MCF 10A (cell line): ENCODE measurements around the gene CPVL. TPM values are rescaled to one million over a fixed set of nuclear protein-coding genes. Genes with fewer than 3 reads are reported as not detected.

Experiments
- BruUV-seq: library from RNA; stranded (reverse); fragments of 400-500 nt; replicated peaks from 2 replicates; lab custom pipeline; 2021; lab: Mats Ljungman, UMichigan
- CTCF ChIA-PET: fragments of 300-600 bp; sonication (Branson Sonifier 250); formaldehyde crosslinking; extraction: SDS; loops from one replicate; lab custom pipeline; 2021; ENCODE audit warnings: antibody characterized with exemption, inconsistent platforms; lab: Yijun Ruan, JAX
- POLR2A ChIA-PET: fragments of 300-600, 350-650 bp; sonication (Branson Sonifier 250); formaldehyde crosslinking; extraction: SDS; loops from one replicate; lab custom pipeline; 2020; ENCODE audit warnings: antibody characterized with exemption, inconsistent platforms; lab: Yijun Ruan, JAX
- DNase-seq: peaks from one replicate; pipeline ENCODE4 v3.0.0-alpha.2; 2018; ENCODE audit not compliant: unreplicated experiment
- H3K27ac Mint-ChIP-seq: one replicate; pipeline ENCODE4 v1.8.0; 2022; ENCODE audit warnings: mild to moderate bottlenecking, low read depth, mixed read lengths; ENCODE audit not compliant: unreplicated experiment
- H3K27me3 Mint-ChIP-seq: one replicate; pipeline ENCODE4 v1.8.0; 2022; ENCODE audit warnings: mixed read lengths; ENCODE audit not compliant: insufficient read depth, unreplicated experiment
- H3K36me3 Mint-ChIP-seq: one replicate; pipeline ENCODE4 v1.8.0; 2022; ENCODE audit warnings: mild to moderate bottlenecking, moderate library complexity, mixed read lengths; ENCODE audit not compliant: insufficient read depth, unreplicated experiment
- H3K4me1 Mint-ChIP-seq: one replicate; pipeline ENCODE4 v1.8.0; 2022; ENCODE audit warnings: mixed read lengths; ENCODE audit not compliant: insufficient read depth, unreplicated experiment
- H3K4me3 Mint-ChIP-seq: one replicate; pipeline ENCODE4 v1.8.0; 2022; ENCODE audit warnings: mild to moderate bottlenecking, moderate library complexity, mixed read lengths; ENCODE audit not compliant: unreplicated experiment
- H3K9me3 Mint-ChIP-seq: one replicate; pipeline ENCODE4 v1.8.0; 2022; ENCODE audit warnings: mixed read lengths; ENCODE audit not compliant: unreplicated experiment
- intact Hi-C: fragments of 100-400 bp; cut with micrococcal nuclease; formaldehyde crosslinking; loops from 2 replicates; pipeline ENCODE4 v1.14.1; 2022
- total RNA-seq: library from RNA; stranded (reverse); gene quantifications from 2 replicates; pipeline ENCODE4 v1.2.3, GENCODE V29; 2022
- TF ChIP-seq, protein P1 (sequence below): fragments of 200-600 bp; IDR thresholded peaks from one replicate; pipeline ENCODE4 v1.8.0; 2022; ENCODE audit warnings: antibody characterized with exemption, mild to moderate bottlenecking; ENCODE audit not compliant: unreplicated experiment

Gene CPVL
- total RNA-seq, 1 experiment from 2014 or later: 49.0 TPM

DNA sequence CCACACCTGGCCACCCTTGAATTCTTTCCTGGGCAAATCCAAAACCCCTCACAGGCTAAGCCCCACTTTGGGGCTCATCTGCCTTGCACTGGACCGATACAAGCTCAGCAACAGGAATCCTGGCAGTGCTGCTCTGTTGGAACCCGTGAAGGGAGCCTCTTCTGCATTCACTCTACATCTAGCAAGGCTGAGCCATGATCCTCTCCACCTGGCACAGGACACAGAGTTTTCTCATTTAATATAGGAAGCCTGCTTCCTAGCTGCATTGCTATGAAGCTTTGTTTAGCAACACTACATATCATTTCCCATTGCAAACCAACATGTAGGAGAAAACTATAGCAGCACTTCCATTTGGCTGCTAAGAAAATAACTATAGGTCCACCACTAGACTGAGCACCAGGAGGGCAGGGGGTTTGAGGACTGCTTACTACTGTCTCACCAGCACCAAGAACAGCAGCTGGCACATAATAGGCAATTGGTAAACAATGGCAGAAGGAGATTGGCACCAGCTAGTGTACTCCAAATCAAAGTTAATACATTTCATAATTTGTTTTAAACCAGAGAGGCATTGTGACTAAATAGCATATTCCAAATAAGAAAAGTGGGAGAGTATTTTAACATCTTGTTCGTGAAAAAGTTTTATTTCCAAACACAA lies 56.1 kb downstream of the CPVL start:
- peaks cover 7% of the 10 kb centered on the region for H3K4me1 Mint-ChIP-seq
- TF ChIP-seq, protein P1, sequence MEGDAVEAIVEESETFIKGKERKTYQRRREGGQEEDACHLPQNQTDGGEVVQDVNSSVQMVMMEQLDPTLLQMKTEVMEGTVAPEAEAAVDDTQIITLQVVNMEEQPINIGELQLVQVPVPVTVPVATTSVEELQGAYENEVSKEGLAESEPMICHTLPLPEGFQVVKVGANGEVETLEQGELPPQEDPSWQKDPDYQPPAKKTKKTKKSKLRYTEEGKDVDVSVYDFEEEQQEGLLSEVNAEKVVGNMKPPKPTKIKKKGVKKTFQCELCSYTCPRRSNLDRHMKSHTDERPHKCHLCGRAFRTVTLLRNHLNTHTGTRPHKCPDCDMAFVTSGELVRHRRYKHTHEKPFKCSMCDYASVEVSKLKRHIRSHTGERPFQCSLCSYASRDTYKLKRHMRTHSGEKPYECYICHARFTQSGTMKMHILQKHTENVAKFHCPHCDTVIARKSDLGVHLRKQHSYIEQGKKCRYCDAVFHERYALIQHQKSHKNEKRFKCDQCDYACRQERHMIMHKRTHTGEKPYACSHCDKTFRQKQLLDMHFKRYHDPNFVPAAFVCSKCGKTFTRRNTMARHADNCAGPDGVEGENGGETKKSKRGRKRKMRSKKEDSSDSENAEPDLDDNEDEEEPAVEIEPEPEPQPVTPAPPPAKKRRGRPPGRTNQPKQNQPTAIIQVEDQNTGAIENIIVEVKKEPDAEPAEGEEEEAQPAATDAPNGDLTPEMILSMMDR: no peak
- H3K36me3 Mint-ChIP-seq: peaks cover 30% of the 10 kb centered on the region
- H3K4me3 Mint-ChIP-seq: no peak overlapping the region
- H3K27me3 Mint-ChIP-seq: no peaks in the 10 kb centered on the region
- no TSS peak for BruUV-seq
- POLR2A ChIA-PET: interaction anchor here (1.2 kb wide), 2 partner anchors 9 to 12 kb away, joined by 3 read pairs; no protein-coding TSS in a partner anchor
- CTCF ChIA-PET: interaction anchor here (0.6 to 3.1 kb wide), 10 partner anchors 14 to 502 kb away, joined by 3 to 12 read pairs (median 4); no protein-coding TSS in a partner anchor
- intact Hi-C loops: no loop called here
- no peaks in the 10 kb centered on the region for H3K9me3 Mint-ChIP-seq
- H3K27ac Mint-ChIP-seq: no peak overlapping the region
- DNase-seq: no peak

DNA sequence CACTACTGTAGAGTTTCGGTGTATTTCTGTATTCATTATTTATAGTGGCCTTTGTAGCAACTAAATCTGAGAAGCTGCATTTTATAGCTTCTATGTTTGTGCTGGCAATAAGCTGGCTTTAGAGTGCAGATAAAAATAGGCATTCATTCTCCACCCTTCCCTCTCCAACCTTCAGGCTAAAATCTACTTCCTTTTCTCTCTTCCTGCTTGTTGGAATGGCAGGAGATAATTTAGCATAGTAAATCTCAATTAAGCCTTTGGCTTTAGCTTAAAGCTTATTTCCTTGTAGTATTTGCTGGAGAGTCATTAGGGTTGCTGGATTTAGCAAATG lies 58.5 kb downstream of the CPVL start:
- DNase-seq: no peak
- ChIA-PET CTCF (interaction anchor here (1.0 to 2.2 kb wide), 4 partner anchors 17 to 167 kb away, joined by 3 to 9 read pairs (median 4); no protein-coding TSS in a partner anchor), POLR2A (interaction anchor here (0.7 kb wide), 1 partner anchor 202 kb away, joined by 4 read pairs; no protein-coding TSS in a partner anchor)
- H3K9me3 Mint-ChIP-seq: no peaks in the 10 kb centered on the region
- TF ChIP-seq, protein P1: no peak
- H3K4me3 Mint-ChIP-seq: no peak overlapping the region
- intact Hi-C loops: no loop called here
- H3K27ac Mint-ChIP-seq: no peak overlapping the region
- no TSS peak for BruUV-seq
- H3K4me1 Mint-ChIP-seq: peaks cover 7% of the 10 kb centered on the region
- peaks cover 28% of the 10 kb centered on the region for H3K36me3 Mint-ChIP-seq
- H3K27me3 Mint-ChIP-seq: no peaks in the 10 kb centered on the region

DNA sequence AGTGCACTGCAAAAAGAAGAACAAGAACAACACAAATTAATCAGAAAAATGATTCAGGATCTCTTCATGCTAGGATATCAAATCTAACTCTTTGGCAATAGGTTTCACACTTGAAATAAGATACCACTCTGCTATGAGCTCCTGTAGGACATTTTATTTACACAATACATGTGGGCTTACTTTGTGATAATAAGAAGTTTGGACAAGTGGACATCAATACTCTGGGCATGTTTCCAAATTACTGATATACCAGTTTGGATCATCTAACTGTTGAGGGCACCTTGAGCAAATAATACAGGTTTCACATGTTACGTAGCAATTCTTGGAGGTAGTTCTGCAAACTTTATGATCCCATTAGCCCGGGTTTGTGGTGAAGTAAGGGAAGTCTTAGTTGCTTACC lies 59.8 kb downstream of the CPVL start:
- H3K36me3 Mint-ChIP-seq: peaks cover 21% of the 10 kb centered on the region
- intact Hi-C loops: no loop called here
- no TSS peak for BruUV-seq
- no peak overlapping the region for H3K27ac Mint-ChIP-seq
- no peak overlapping the region for H3K4me3 Mint-ChIP-seq
- DNase-seq: no peak
- H3K4me1 Mint-ChIP-seq: peaks cover 6% of the 10 kb centered on the region
- H3K27me3 Mint-ChIP-seq: no peaks in the 10 kb centered on the region
- no peaks in the 10 kb centered on the region for H3K9me3 Mint-ChIP-seq
- ChIA-PET POLR2A (interaction anchor here (0.6 to 0.7 kb wide), 2 partner anchors 11 to 109 kb away, joined by 3 read pairs; no protein-coding TSS in a partner anchor), CTCF (interaction anchor here (0.6 to 1.0 kb wide), 2 partner anchors 15 to 73 kb away, joined by 3 read pairs; no protein-coding TSS in a partner anchor)
- TF ChIP-seq, protein P1: no peak

DNA sequence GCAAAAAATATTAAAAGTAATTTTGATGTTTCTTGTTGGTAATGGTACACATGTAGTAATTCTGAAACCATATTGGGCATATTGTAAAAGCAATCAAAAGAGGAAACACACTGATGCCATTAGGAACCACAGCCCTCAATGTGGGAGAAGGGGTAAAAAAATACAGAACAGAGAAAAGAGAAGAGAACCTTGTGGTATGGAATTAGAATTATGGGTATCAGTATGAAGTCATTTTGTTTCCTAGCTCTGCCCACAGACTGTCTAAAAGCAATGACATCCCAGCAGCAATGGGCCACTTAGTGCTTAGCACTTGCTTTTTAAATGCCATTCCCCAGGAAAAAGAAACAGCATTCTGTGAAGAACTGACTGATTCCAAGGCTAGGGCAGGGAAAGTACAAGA lies 61.5 kb downstream of the CPVL start:
- Mint-ChIP-seq H3K9me3 (no peaks in the 10 kb centered on the region), H3K4me1 (no peaks in the 10 kb centered on the region), H3K27me3 (no peaks in the 10 kb centered on the region), H3K27ac (no peak overlapping the region), H3K4me3 (no peak overlapping the region), H3K36me3 (peaks cover 14% of the 10 kb centered on the region)
- TF ChIP-seq, protein P1: no peak
- POLR2A ChIA-PET: interaction anchor here (0.6 kb wide), 1 partner anchor 45 kb away, joined by 3 read pairs; no protein-coding TSS in a partner anchor
- intact Hi-C loops: no loop called here
- no TSS peak for BruUV-seq
- no peak for DNase-seq
- CTCF ChIA-PET: no interaction called here
